Stimulated activated CD4-positive, alpha-beta T cell treated with anti-CD3 and anti-CD28 coated beads, Interleukin-4, amount 100 ng/mL, for 24 hours (primary cell): ENCODE results near the gene CERCAM.

ENCODE experiments used
- DNase-seq: peaks from one replicate; pipeline ENCODE4 v3.0.0-alpha.2; 2020

Gene CERCAM

DNA sequence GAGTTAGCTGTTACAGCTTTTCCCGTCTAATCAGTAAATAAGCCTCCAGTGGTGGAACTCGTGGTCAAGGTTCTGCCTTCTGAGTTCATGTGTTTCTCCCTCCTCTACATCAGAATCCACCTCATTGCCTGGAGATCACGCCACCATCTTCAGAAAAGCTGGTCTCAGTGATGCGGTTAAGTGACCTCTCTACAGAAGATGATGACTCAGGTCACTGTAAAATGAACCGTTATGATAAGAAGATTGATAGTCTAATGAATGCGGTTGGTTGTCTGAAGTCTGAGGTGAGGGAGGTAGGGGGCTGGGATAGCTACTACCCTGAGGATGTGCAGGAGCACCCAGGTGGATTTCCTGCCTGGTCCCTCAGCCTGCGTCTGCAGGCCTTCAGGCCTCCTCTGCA, 48.4 kb downstream of the CERCAM start:
- no peak for DNase-seq

DNA sequence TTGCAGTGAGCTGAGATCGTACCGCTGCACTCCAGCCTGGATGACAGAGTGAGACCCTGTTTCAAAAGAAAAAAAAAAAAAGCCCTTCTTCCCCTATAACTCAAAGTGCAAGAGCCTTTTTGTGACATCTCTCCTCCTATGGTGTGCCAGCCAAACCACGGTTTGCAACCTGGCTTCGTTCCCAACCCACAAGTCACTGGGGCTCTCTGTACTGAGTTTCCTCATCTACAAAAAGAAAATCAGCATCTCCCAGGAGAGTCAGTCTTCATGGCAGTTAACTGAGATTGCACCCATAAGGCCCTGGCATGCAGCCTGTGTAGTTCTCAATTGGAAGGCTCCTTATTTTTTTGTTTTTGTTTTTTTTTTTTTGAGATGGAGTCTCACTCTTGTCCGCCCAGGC, 49.9 kb downstream of the CERCAM start:
- no peak for DNase-seq

GRCh38 chr9:128473104-128473503, 52.4 kb downstream of the CERCAM start:
- DNase-seq = no peak

DNA sequence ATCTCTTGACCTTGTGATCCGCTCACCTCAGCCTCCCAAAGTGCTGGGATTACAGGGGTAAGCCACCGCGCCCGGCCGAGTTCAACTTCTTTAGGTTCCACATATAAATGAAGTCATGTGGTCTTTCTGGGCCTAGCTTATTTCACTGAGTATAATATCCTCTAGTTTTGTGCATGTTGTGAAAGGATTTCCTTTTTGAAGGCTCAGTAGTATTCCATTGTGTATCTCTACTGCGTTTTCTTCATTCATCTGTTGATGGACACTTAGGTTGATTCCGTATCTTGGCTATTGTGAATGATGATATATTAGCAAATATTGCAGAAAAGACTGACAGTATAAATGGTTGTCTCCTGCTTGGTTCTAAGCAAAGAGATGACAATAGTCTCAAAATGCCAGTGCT, 55.2 kb downstream of the CERCAM start:
- DNase-seq = no peak

GRCh38 chr9:128479262-128479661, 58.6 kb downstream of the CERCAM start:
- DNase-seq = no peak

GRCh38 chr9:128481561-128481960, 60.9 kb downstream of the CERCAM start:
- no peak for DNase-seq

DNA sequence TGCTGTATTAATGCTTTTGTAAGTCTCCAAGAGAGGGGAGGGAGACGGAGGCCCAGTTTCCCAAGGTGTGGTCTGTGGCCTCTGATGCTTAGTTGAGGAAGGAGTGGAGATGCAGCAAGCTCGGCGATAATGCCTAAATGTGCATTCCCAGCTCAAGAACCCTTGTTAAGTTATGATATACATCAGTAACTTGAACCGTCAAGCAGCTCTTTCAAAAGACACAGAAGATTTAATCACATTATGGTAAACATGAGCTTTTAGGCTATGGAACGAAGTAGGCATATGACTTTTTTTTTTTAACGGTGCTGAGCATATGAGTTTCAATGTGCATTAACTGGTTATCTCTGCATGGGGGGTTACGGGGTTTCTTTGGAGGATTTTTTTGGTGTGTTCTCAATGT, 61.5 kb downstream of the CERCAM start:
- no peak for DNase-seq

DNA sequence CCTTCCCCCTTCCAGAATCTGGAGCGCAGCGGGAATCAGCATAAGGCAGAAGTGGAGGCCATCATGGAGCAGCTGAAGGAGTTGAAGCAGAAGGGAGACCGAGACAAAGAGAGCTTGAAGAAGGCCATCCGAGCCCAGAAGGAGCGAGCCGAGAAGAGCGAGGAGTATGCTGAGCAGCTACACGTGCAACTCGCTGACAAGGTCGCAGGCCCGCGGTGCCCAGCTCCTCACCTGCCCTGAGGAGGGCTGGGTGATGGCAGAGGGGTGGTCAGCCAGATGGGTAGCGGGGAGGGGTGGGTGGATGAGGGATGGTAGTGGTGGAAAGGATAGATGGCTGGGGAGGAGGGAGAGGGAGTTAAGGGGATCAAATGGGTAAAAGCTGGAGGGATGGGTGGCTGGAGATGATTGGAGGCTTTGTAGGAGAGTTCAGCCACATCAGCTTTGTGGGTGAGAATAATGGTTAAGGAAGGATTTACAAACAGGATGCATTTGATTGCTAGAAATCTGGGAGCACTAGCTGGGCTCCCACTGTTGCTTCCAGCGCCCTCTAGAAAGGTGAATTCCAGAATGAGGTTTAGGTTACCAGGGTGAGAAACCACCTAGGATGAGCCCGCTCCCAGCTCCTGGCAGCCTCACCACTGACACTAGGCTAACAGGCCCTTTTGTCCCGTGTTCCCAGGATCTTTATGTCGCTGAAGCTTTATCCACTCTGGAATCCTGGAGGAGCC, 64.2 kb downstream of the CERCAM start:
- no peak for DNase-seq

- DNase-seq = no peak
These were observed 64.8 kb downstream of the CERCAM start for GRCh38 chr9:128485414-128485855.

DNA sequence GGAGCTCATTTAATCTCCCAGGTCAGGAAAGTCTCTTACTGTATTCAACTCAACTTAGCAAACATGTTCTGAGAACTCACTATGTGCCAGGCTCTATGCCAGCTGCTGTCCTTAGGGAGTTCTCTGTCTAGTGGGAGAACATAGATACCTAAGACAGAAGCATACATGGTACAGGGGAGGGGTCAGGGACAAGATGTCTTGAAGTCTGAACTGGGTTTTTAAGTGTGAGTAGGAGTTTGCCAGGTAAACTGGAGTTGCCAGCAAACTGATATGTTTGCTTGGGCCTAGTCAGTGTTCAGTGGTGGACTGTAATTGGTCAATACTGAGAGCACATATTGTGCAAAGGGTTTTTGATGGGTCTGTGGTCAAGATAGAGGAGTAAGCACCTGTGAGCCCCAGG, 65.5 kb downstream of the CERCAM start:
- no peak for DNase-seq
